ENCODE results near the gene ARHGDIG.

- no peak for TF ChIP-seq CTCF (conservative IDR thresholded peaks at IDR 0.05; ENCODE audit: low read depth, low read length)
- TF ChIP-seq SMC3 (IDR thresholded peaks at IDR 0.05; ENCODE audit: low read depth, low read length), result no peak
- no peak for TF ChIP-seq MAFK (IDR thresholded peaks at IDR 0.05; ENCODE audit: low read depth, low read length)
- no peak for TF ChIP-seq USF2 (IDR thresholded peaks at IDR 0.05; ENCODE audit: low read depth, low read length)
Measured at GRCh38 chr16:242281-242680, 38.1 kb upstream of the ARHGDIG start.
